Measurements from ENCODE around the gene RALB.
A peak's percentile ranks its signal among the peaks of the same experiment; 100 is the strongest.
"Not testable (repeated sequence)": the region's sequence is repeated elsewhere in the genome, so short reads cannot be mapped to it uniquely, and the experiment has no call there.

RALB gene

GRCh38 chr2:120317916-120318315 is 65.3 kb downstream of the RALB start:
- DNase-seq, result no peak

GRCh38 chr2:120318626-120319025 is 66.0 kb downstream of the RALB start:
- no peak for DNase-seq

- DNase-seq, result no peak
Observed at GRCh38 chr2:120319123-120319522, 66.5 kb downstream of the RALB start.

GRCh38 chr2:120319686-120320317 is 67.2 kb downstream of the RALB start:
- DNase-seq, result no peak

- no peak for DNase-seq
Observed at GRCh38 chr2:120320318-120320851, 67.7 kb downstream of the RALB start.

GRCh38 chr2:120320887-120321556 is 68.4 kb downstream of the RALB start:
- not testable (repeated sequence) for DNase-seq

- DNase-seq, result no peak
Observed at GRCh38 chr2:120321721-120322284, 69.2 kb downstream of the RALB start.

- no peak for DNase-seq
Observed at GRCh38 chr2:120322329-120322728, 69.7 kb downstream of the RALB start.

- no peak for DNase-seq
Observed at GRCh38 chr2:120323214-120323613, 70.6 kb downstream of the RALB start.

- no peak for DNase-seq
Observed at GRCh38 chr2:120323807-120324399, 71.3 kb downstream of the RALB start.

GRCh38 chr2:120324933-120325332 is 72.3 kb downstream of the RALB start:
- no peak for DNase-seq

GRCh38 chr2:120326066-120326465 is 73.4 kb downstream of the RALB start:
- no peak for DNase-seq

- DNase-seq, result no peak
Observed at GRCh38 chr2:120330946-120331822, 78.5 kb downstream of the RALB start.

GRCh38 chr2:120331903-120332302 is 79.3 kb downstream of the RALB start:
- DNase-seq, result no peak

- no peak for DNase-seq
Observed at GRCh38 chr2:120332384-120332783, 79.7 kb downstream of the RALB start.

GRCh38 chr2:120334068-120334467 is 81.4 kb downstream of the RALB start:
- no peak for DNase-seq

- no peak for DNase-seq
Observed at GRCh38 chr2:120336749-120337148, 84.1 kb downstream of the RALB start.

GRCh38 chr2:120338015-120338414 is 85.4 kb downstream of the RALB start:
- DNase-seq, result no peak

GRCh38 chr2:120341977-120342376 is 89.3 kb downstream of the RALB start:
- DNase-seq, result no peak

GRCh38 chr2:120342446-120342845 is 89.8 kb downstream of the RALB start:
- no peak for DNase-seq

GRCh38 chr2:120343100-120343432 is 90.4 kb downstream of the RALB start:
- no peak for DNase-seq

- DNase-seq, result peak; percentile 81
Observed at GRCh38 chr2:120343433-120344105, 90.9 kb downstream of the RALB start.

All from activated CD4-positive, alpha-beta T cell treated with anti-CD3 and anti-CD28 coated beads for 48 hours (primary cell).